ENCODE data around the gene DNASE1L2.

The DNASE1L2 gene

GRCh38 chr16:2226245-2226793 is 9.9 kb upstream of the DNASE1L2 start:
- H3K9me3 ChIP-seq, result no peaks in the 10 kb centered on the region
- peaks cover 9% of the 10 kb centered on the region for H3K4me1 ChIP-seq
- no peak overlapping the region for H3K4me3 ChIP-seq
- in situ Hi-C loops (cut with MboI; ENCODE audit: low sequenced_read_pairs), result no loop called here
- H3K27me3 ChIP-seq (ENCODE audit: low read depth), result no peaks in the 10 kb centered on the region
- H3K36me3 ChIP-seq (replicated peaks), result peaks cover 38% of the 10 kb centered on the region
- no peak for DNase-seq (ENCODE audit: low spot score in 2 of 2)

GRCh38 chr16:2226918-2227317 is 9.3 kb upstream of the DNASE1L2 start:
- H3K9me3 ChIP-seq, result no peaks in the 10 kb centered on the region
- peaks cover 44% of the 10 kb centered on the region for H3K36me3 ChIP-seq (replicated peaks)
- H3K4me3 ChIP-seq, result no peak overlapping the region
- DNase-seq (ENCODE audit: low spot score in 2 of 2), result no peak
- in situ Hi-C loops (cut with MboI; ENCODE audit: low sequenced_read_pairs), result no loop called here
- no peaks in the 10 kb centered on the region for H3K27me3 ChIP-seq (ENCODE audit: low read depth)
- H3K4me1 ChIP-seq, result peaks cover 9% of the 10 kb centered on the region

- no peak for DNase-seq (ENCODE audit: low spot score in 2 of 2)
These were observed 8.0 kb upstream of the DNASE1L2 start for GRCh38 chr16:2228161-2228824.

GRCh38 chr16:2229091-2229490 is 7.2 kb upstream of the DNASE1L2 start:
- DNase-seq (ENCODE audit: low spot score in 2 of 2), result no peak
- Histone ChIP-seq H3K36me3 (replicated peaks) (peaks cover 58% of the 10 kb centered on the region), H3K4me3 (no peak overlapping the region), H3K9me3 (no peaks in the 10 kb centered on the region), H3K4me1 (peaks cover 5% of the 10 kb centered on the region; the same call in 1 of the 2 replicates), H3K27me3 (ENCODE audit: low read depth) (no peaks in the 10 kb centered on the region)
- in situ Hi-C loops (cut with MboI; ENCODE audit: low sequenced_read_pairs), result no loop called here

More at GRCh38 chr16:2228161-2228824, 8.0 kb upstream of the DNASE1L2 start:
- Histone ChIP-seq H3K4me1 (peaks cover 5% of the 10 kb centered on the region; the same call in 1 of the 2 replicates), H3K27me3 (ENCODE audit: low read depth) (no peaks in the 10 kb centered on the region), H3K4me3 (no peak overlapping the region), H3K9me3 (no peaks in the 10 kb centered on the region), H3K36me3 (replicated peaks) (peaks cover 56% of the 10 kb centered on the region)
- in situ Hi-C loops (cut with MboI; ENCODE audit: low sequenced_read_pairs), result no loop called here

GRCh38 chr16:2229632-2230250 is 6.5 kb upstream of the DNASE1L2 start:
- H3K4me1 ChIP-seq, result peaks cover 1% of the 10 kb centered on the region; the same call in 1 of the 2 replicates
- H3K27me3 ChIP-seq (ENCODE audit: low read depth), result no peaks in the 10 kb centered on the region
- H3K4me3 ChIP-seq, result no peak overlapping the region
- peaks cover 61% of the 10 kb centered on the region for H3K36me3 ChIP-seq (replicated peaks)
- in situ Hi-C loops (cut with MboI; ENCODE audit: low sequenced_read_pairs), result no loop called here
- DNase-seq (ENCODE audit: low spot score in 2 of 2), result no peak
- H3K9me3 ChIP-seq, result no peaks in the 10 kb centered on the region

- Histone ChIP-seq H3K4me3 (no peak overlapping the region), H3K4me1 (no peaks in the 10 kb centered on the region), H3K36me3 (replicated peaks) (peaks cover 66% of the 10 kb centered on the region), H3K9me3 (no peaks in the 10 kb centered on the region), H3K27me3 (ENCODE audit: low read depth) (no peaks in the 10 kb centered on the region)
- DNase-seq (ENCODE audit: low spot score in 2 of 2), result no peak
- in situ Hi-C loops (cut with MboI; ENCODE audit: low sequenced_read_pairs), result no loop called here
These were observed 5.9 kb upstream of the DNASE1L2 start for GRCh38 chr16:2230376-2230775.

GRCh38 chr16:2231016-2231931 is 5.0 kb upstream of the DNASE1L2 start:
- no peaks in the 10 kb centered on the region for H3K4me1 ChIP-seq
- in situ Hi-C loops (cut with MboI; ENCODE audit: low sequenced_read_pairs), result no loop called here
- no peak for DNase-seq (ENCODE audit: low spot score in 2 of 2)
- H3K9me3 ChIP-seq, result no peaks in the 10 kb centered on the region
- H3K4me3 ChIP-seq, result no peak overlapping the region
- no peaks in the 10 kb centered on the region for H3K27me3 ChIP-seq (ENCODE audit: low read depth)
- H3K36me3 ChIP-seq (replicated peaks), result peaks cover 65% of the 10 kb centered on the region

- no peaks in the 10 kb centered on the region for H3K4me1 ChIP-seq
- H3K27me3 ChIP-seq (ENCODE audit: low read depth), result no peaks in the 10 kb centered on the region
- H3K36me3 ChIP-seq (replicated peaks), result peaks cover 63% of the 10 kb centered on the region
- in situ Hi-C loops (cut with MboI; ENCODE audit: low sequenced_read_pairs), result no loop called here
- H3K4me3 ChIP-seq, result no peak overlapping the region
- DNase-seq (ENCODE audit: low spot score in 2 of 2), result no peak
- no peaks in the 10 kb centered on the region for H3K9me3 ChIP-seq
These were observed 3.9 kb upstream of the DNASE1L2 start for GRCh38 chr16:2232094-2232990.

- in situ Hi-C loops (cut with MboI; ENCODE audit: low sequenced_read_pairs), result no loop called here
- Histone ChIP-seq H3K4me3 (no peak overlapping the region), H3K9me3 (no peaks in the 10 kb centered on the region), H3K27me3 (ENCODE audit: low read depth) (no peaks in the 10 kb centered on the region), H3K4me1 (no peaks in the 10 kb centered on the region), H3K36me3 (replicated peaks) (peaks cover 59% of the 10 kb centered on the region)
- no peak for DNase-seq (ENCODE audit: low spot score in 2 of 2)
These were observed 3.0 kb upstream of the DNASE1L2 start for GRCh38 chr16:2233046-2233775.

GRCh38 chr16:2233872-2234812 is 2.1 kb upstream of the DNASE1L2 start:
- in situ Hi-C loops (cut with MboI; ENCODE audit: low sequenced_read_pairs), result no loop called here
- Histone ChIP-seq H3K4me1 (no peaks in the 10 kb centered on the region), H3K4me3 (no peak overlapping the region), H3K9me3 (no peaks in the 10 kb centered on the region), H3K36me3 (replicated peaks) (peaks cover 49% of the 10 kb centered on the region), H3K27me3 (ENCODE audit: low read depth) (no peaks in the 10 kb centered on the region)
- no peak for DNase-seq (ENCODE audit: low spot score in 2 of 2)

GRCh38 chr16:2234813-2235170 is 1.5 kb upstream of the DNASE1L2 start:
- peaks cover 48% of the 10 kb centered on the region for H3K36me3 ChIP-seq (replicated peaks)
- H3K4me1 ChIP-seq, result no peaks in the 10 kb centered on the region
- no peak overlapping the region for H3K4me3 ChIP-seq
- DNase-seq (ENCODE audit: low spot score in 2 of 2), result no peak
- no peaks in the 10 kb centered on the region for H3K27me3 ChIP-seq (ENCODE audit: low read depth)
- H3K9me3 ChIP-seq, result no peaks in the 10 kb centered on the region
- in situ Hi-C loops (cut with MboI; ENCODE audit: low sequenced_read_pairs), result no loop called here

- Histone ChIP-seq H3K36me3 (replicated peaks) (peaks cover 47% of the 10 kb centered on the region), H3K27me3 (ENCODE audit: low read depth) (no peaks in the 10 kb centered on the region), H3K9me3 (no peaks in the 10 kb centered on the region), H3K4me1 (no peaks in the 10 kb centered on the region), H3K4me3 (no peak overlapping the region)
- in situ Hi-C loops (cut with MboI; ENCODE audit: low sequenced_read_pairs), result no loop called here
- DNase-seq (ENCODE audit: low spot score in 2 of 2), result no peak
These were observed 1.0 kb upstream of the DNASE1L2 start for GRCh38 chr16:2235234-2235651.
